ENCODE measurements around the gene CDK6. TPM values are rescaled to one million over a fixed set of nuclear protein-coding genes. Genes with fewer than 3 reads are reported as not detected.

The CDK6 gene
- total RNA-seq, 1 experiment from 2014 or later = 38.7 TPM

DNA sequence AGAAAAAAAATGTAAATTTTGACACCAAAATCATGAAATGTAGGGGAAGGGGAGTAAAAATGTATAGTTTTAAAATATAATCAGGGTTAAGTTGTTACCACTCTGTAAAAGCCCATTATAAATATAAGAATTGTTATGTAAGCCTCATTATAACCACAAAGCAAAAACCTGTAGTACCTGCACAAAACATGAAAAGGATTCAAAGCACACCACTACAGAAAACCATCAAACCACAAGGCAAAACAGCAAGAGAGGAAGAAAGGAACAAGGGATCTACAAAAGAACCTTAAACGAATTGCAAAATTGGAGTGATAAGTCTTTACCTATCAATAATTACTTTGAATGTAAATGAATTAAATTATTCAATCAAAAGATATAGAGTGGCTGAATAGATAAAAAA lies 41.0 kb upstream of the CDK6 start:
- ChIA-PET POLR2A (ENCODE audit: unreplicated experiment) (no interaction called here), CTCF (no interaction called here)
- Histone ChIP-seq H3K27ac (ENCODE audit: low read length) (no peak overlapping the region), H3K9ac (ENCODE audit: low read length) (no peak overlapping the region), H3K4me3 (ENCODE audit: low read length) (no peak overlapping the region), H2AFZ (ENCODE audit: low read length) (no peak overlapping the region), H4K20me1 (ENCODE audit: low read length) (no peaks in the 10 kb centered on the region), H3K36me3 (ENCODE audit: low read depth, low read length) (no peaks in the 10 kb centered on the region; the same call in 1 of the 2 replicates), H3K27me3 (ENCODE audit: low read length) (no peaks in the 10 kb centered on the region), H3K4me2 (ENCODE audit: low read length) (no peak overlapping the region), H3K9me3 (ENCODE audit: low read length) (0 out of 2 replicates have a peak, but pooled peaks cover 3% of the 10 kb centered on the region), H3K9me2 (replicated peaks; ENCODE audit: low read length) (no peaks in the 10 kb centered on the region), H3F3A (ENCODE audit: low read length, unreplicated experiment) (no peaks in the 10 kb centered on the region), H3K4me1 (ENCODE audit: insufficient read depth, low read length) (peaks cover 4% of the 10 kb centered on the region; the same call in 1 of the 2 replicates), H3K79me2 (ENCODE audit: low read length) (no peaks in the 10 kb centered on the region)
- DNase-seq (no peak), ATAC-seq (no peak)
- BruUV-seq (replicated peaks) = no TSS peak
- TF ChIP-seq CTCF (conservative IDR thresholded peaks at IDR 0.05; ENCODE audit: low read depth, low read length) = no peak
- no peak for TF ChIP-seq EZH2phosphoT487 (IDR thresholded peaks at IDR 0.05; ENCODE audit: borderline replicate concordance, low read length)
- intact Hi-C loops (cut with micrococcal nuclease) = no loop called here

DNA sequence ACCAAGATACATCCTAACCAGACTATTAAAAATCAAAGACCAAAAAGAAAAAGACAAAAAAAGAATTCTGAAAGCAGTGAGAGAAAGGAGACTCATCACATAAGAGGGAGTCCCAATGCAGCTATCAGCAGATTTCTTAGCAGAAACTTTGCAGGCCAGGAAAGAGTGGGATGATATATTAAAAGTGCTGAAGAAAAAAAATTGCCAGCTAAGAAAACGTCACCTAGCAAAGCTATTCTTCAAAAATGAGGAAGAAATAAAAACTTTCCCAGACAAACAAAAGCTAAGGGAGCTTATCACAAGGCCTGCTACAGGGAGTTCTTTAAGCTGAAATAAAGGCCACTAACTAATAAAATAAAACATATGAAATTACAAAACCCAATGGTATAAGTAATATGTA lies 40.5 kb upstream of the CDK6 start:
- no peaks in the 10 kb centered on the region for H3K9me3 ChIP-seq (ENCODE audit: low read length)
- no peak overlapping the region for H3K4me2 ChIP-seq (ENCODE audit: low read length)
- H2AFZ ChIP-seq (ENCODE audit: low read length) = no peak overlapping the region
- BruUV-seq (replicated peaks) = no TSS peak
- no peak for TF ChIP-seq CTCF (conservative IDR thresholded peaks at IDR 0.05; ENCODE audit: low read depth, low read length)
- TF ChIP-seq EZH2phosphoT487 (IDR thresholded peaks at IDR 0.05; ENCODE audit: borderline replicate concordance, low read length) = no peak
- TF ChIP-seq EZH2 (IDR thresholded peaks at IDR 0.05; ENCODE audit: low read length, unreplicated experiment) = no peak
- peaks cover 4% of the 10 kb centered on the region; the same call in 1 of the 2 replicates for H3K4me1 ChIP-seq (ENCODE audit: insufficient read depth, low read length)
- DNase-seq (no peak), ATAC-seq (no peak)
- no peak overlapping the region for H3K27ac ChIP-seq (ENCODE audit: low read length)
- no peaks in the 10 kb centered on the region for H4K20me1 ChIP-seq (ENCODE audit: low read length)
- intact Hi-C loops (cut with micrococcal nuclease) = no loop called here
- CTCF ChIA-PET = no interaction called here
- H3K9me2 ChIP-seq (replicated peaks; ENCODE audit: low read length) = no peaks in the 10 kb centered on the region
- no peak overlapping the region for H3K4me3 ChIP-seq (ENCODE audit: low read length)
- H3K27me3 ChIP-seq (ENCODE audit: low read length) = no peaks in the 10 kb centered on the region
- H3F3A ChIP-seq (ENCODE audit: low read length, unreplicated experiment) = no peaks in the 10 kb centered on the region
- no peak overlapping the region for H3K9ac ChIP-seq (ENCODE audit: low read length)
- H3K79me2 ChIP-seq (ENCODE audit: low read length) = no peaks in the 10 kb centered on the region
- POLR2A ChIA-PET (ENCODE audit: unreplicated experiment) = no interaction called here
- no peaks in the 10 kb centered on the region; the same call in 1 of the 2 replicates for H3K36me3 ChIP-seq (ENCODE audit: low read depth, low read length)

DNA sequence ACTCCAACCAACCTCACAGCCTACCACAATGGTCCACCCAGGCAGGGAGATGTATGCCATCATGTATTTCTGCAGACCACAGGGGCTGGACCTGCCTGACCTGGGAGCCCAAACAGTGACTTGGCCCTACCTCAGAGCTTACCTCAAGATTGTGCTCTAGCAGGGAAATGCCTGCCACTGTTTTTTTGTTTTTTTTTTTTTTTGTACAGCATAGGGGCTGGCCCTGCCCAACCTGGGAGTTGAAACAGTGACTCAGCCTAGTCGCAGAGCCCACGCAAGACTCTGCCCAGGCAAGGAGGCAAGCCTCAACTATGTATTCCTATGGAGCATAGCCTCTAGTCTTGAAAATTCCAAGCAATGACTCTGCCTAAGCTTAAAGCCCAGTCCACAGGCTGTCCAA lies 39.3 kb upstream of the CDK6 start:
- Histone ChIP-seq H3K9me3 (ENCODE audit: low read length) (no peaks in the 10 kb centered on the region), H3K79me2 (ENCODE audit: low read length) (no peaks in the 10 kb centered on the region), H3F3A (ENCODE audit: low read length, unreplicated experiment) (no peaks in the 10 kb centered on the region), H3K27me3 (ENCODE audit: low read length) (no peaks in the 10 kb centered on the region), H3K27ac (ENCODE audit: low read length) (no peak overlapping the region), H3K9me2 (replicated peaks; ENCODE audit: low read length) (no peaks in the 10 kb centered on the region), H2AFZ (ENCODE audit: low read length) (no peak overlapping the region), H3K4me3 (ENCODE audit: low read length) (no peak overlapping the region), H3K9ac (ENCODE audit: low read length) (no peak overlapping the region), H3K36me3 (ENCODE audit: low read depth, low read length) (no peaks in the 10 kb centered on the region; the same call in 1 of the 2 replicates), H4K20me1 (ENCODE audit: low read length) (no peaks in the 10 kb centered on the region), H3K4me1 (ENCODE audit: insufficient read depth, low read length) (peaks cover 4% of the 10 kb centered on the region; the same call in 1 of the 2 replicates), H3K4me2 (ENCODE audit: low read length) (no peak overlapping the region)
- no TSS peak for BruUV-seq (replicated peaks)
- ChIA-PET CTCF (no interaction called here), POLR2A (ENCODE audit: unreplicated experiment) (no interaction called here)
- intact Hi-C loops (cut with micrococcal nuclease) = no loop called here
- TF ChIP-seq EZH2phosphoT487 (IDR thresholded peaks at IDR 0.05; ENCODE audit: borderline replicate concordance, low read length) (no peak), EZH2 (IDR thresholded peaks at IDR 0.05; ENCODE audit: low read length, unreplicated experiment) (no peak), CTCF (conservative IDR thresholded peaks at IDR 0.05; ENCODE audit: low read depth, low read length) (no peak)
- DNase-seq = peak; percentile 6
- no peak for ATAC-seq
